HCT116 (cell line): ENCODE results near the gene EIF2AK3. TPM values are rescaled to one million over a fixed set of nuclear protein-coding genes. Genes with fewer than 3 reads are reported as not detected.

ENCODE experiments used
- ATAC-seq: fragments of 200-7000 bp; cut with Tn5 transposase; 2 replicates; pipeline ENCODE4 v1.9.1; 2020; ENCODE audit warnings: mild to moderate bottlenecking, moderate library complexity
- BruUV-seq: library from RNA; stranded (reverse); fragments of 400-500 nt; replicated peaks from 2 replicates; lab custom pipeline; 2021; lab: Mats Ljungman, UMichigan
- CTCF ChIA-PET: fragments of 300-600 bp; sonication (Branson Sonifier 250); formaldehyde crosslinking; loops from one replicate; lab custom pipeline; 2021; ENCODE audit warnings: antibody characterized with exemption; lab: Charles Lee
- POLR2A ChIA-PET: fragments of 300-600, 350-600 bp; sonication (Branson Sonifier 250); formaldehyde crosslinking; loops from one replicate; lab custom pipeline; 2021; ENCODE audit warnings: antibody characterized with exemption; lab: Charles Lee
- RAD21 ChIA-PET, 2 experiments: fragments of 300-600 bp; sonication (Branson Sonifier 250); formaldehyde crosslinking; loops; one replicate each; lab custom pipeline; 2023; ENCODE audit warnings: low total read pairs in 2 of 2; ENCODE audit not compliant: uncharacterized antibody in 2 of 2, unreplicated experiment in 2 of 2, low non-redundant PET in 1 of 2; lab: Charles Lee
- DNase-seq: peaks from one replicate; pipeline ENCODE4 v3.0.0-alpha.2; 2010; ENCODE audit warnings: low read depth, low spot score
- H2AFZ ChIP-seq: fragments of 200-600 bp; shearing (Covaris generic), sonication (generic); 2 replicates; pipeline ENCODE4 v1.6.1; 2017; ENCODE audit warnings: low read depth, mixed run types, mixed read lengths, antibody characterized with exemption, low read length; ENCODE audit not compliant: poor library complexity, severe bottlenecking
- H3K27ac ChIP-seq: 2 replicates; pipeline ENCODE4 v1.5.1; 2012; ENCODE audit warnings: low read depth, low read length
- H3K27me3 ChIP-seq: fragments of 200-600 bp; sonication (generic); 2 replicates; pipeline ENCODE4 v1.6.1; 2016; ENCODE audit warnings: mixed run types, low read length, mixed read lengths; ENCODE audit not compliant: insufficient read depth
- H3K36me3 ChIP-seq, 2 experiments: fragments of 200-500 bp in 1 of 2; fragments of 200-600 bp in 1 of 2; sonication (Bioruptor generic) in 1 of 2; sonication (generic) in 1 of 2; 2 replicates each; pipeline versions ENCODE4 v1.5.1 to v1.6.1; 2014 to 2016; ENCODE audit warnings: low read length in 2 of 2, inconsistent platforms in 1 of 2, mixed read lengths in 1 of 2, mixed run types in 1 of 2; ENCODE audit not compliant: insufficient read depth in 2 of 2, control insufficient read depth in 1 of 2
- H3K4me1 ChIP-seq, 2 experiments: fragments of 200-600 bp in 1 of 2; sonication (generic) in 1 of 2; 2 replicates each; pipeline versions ENCODE4 v1.5.1 to v1.6.1; 2012 to 2017; ENCODE audit warnings: low read length in 2 of 2, inconsistent platforms in 1 of 2, mild to moderate bottlenecking in 1 of 2, mixed read lengths in 1 of 2, mixed run types in 1 of 2, moderate library complexity in 1 of 2; ENCODE audit not compliant: insufficient read depth in 2 of 2, control insufficient read depth in 1 of 2
- H3K4me2 ChIP-seq: fragments of 200-600 bp; sonication (generic); 2 replicates; pipeline ENCODE4 v1.6.1; 2017; ENCODE audit warnings: mixed run types, low read length, mixed read lengths
- H3K4me3 ChIP-seq, 2 experiments: fragments of 200-600 bp in 1 of 2; sonication (generic) in 1 of 2; replicated peaks in 1 of 2; 2 replicates each; pipeline ENCODE4 v1.5.1; 2011 to 2016; ENCODE audit warnings: low read length in 2 of 2, control low read depth in 1 of 2, low read depth in 1 of 2, mild to moderate bottlenecking in 1 of 2, mixed read lengths in 1 of 2, mixed run types in 1 of 2
- H3K79me2 ChIP-seq: fragments of 200-600 bp; sonication (generic); 2 replicates; pipeline ENCODE4 v1.6.1; 2017; ENCODE audit warnings: mild to moderate bottlenecking, mixed run types, low read length, moderate library complexity, mixed read lengths; ENCODE audit not compliant: insufficient read depth
- H3K9ac ChIP-seq: fragments of 200-600 bp; sonication (generic); 2 replicates; pipeline ENCODE4 v1.6.1; 2016; ENCODE audit warnings: low read length, mixed read lengths
- H3K9me2 ChIP-seq: fragments of 200-600 bp; sonication (generic), shearing (Covaris generic); 2 replicates; pipeline ENCODE4 v1.6.1; 2017; ENCODE audit warnings: mixed run types, mild to moderate bottlenecking, moderate library complexity; ENCODE audit not compliant: insufficient read depth
- H3K9me3 ChIP-seq, 2 experiments: fragments of 200-500 bp in 1 of 2; fragments of 200-600 bp in 1 of 2; sonication (Bioruptor generic) in 1 of 2; sonication (generic) in 1 of 2; 2 replicates each; pipeline ENCODE4 v1.6.1; 2014 to 2017; ENCODE audit warnings: low read length in 2 of 2, mixed read lengths in 2 of 2, inconsistent platforms in 1 of 2, low read depth in 1 of 2, mild to moderate bottlenecking in 1 of 2, mixed run types in 1 of 2, moderate library complexity in 1 of 2; ENCODE audit not compliant: control insufficient read depth in 1 of 2, insufficient read depth in 1 of 2
- H4K20me1 ChIP-seq: fragments of 200-600 bp; sonication (generic), shearing (Covaris generic); 2 replicates; pipeline ENCODE4 v1.6.1; 2017; ENCODE audit warnings: mixed run types, mild to moderate bottlenecking, moderate library complexity; ENCODE audit not compliant: insufficient read depth
- EZH2 ChIP-seq: fragments of 200-600 bp; sonication (generic); IDR thresholded peaks from 2 replicates; pipeline ENCODE4 v1.6.1; 2017; ENCODE audit warnings: antibody characterized with exemption, mixed run types
- POLR2AphosphoS5 ChIP-seq: IDR thresholded peaks from 2 replicates; pipeline ENCODE4 v1.6.1; 2011; ENCODE audit warnings: mild to moderate bottlenecking, low read depth, low read length, moderate library complexity
- SP1 ChIP-seq: IDR thresholded peaks from 2 replicates; pipeline ENCODE4 v1.6.1; 2012; ENCODE audit warnings: low read depth
- SRF ChIP-seq: IDR thresholded peaks from 2 replicates; pipeline ENCODE4 v1.6.1; 2012; ENCODE audit warnings: low read depth
- TCF7L2 ChIP-seq: IDR thresholded peaks from 2 replicates; pipeline ENCODE4 v1.7.0; 2011; ENCODE audit warnings: borderline replicate concordance, inconsistent platforms; ENCODE audit not compliant: insufficient read depth, insufficient read length; ENCODE audit errors: extremely low read depth
- YY1 ChIP-seq: IDR thresholded peaks from 2 replicates; pipeline ENCODE4 v1.6.1; 2011; ENCODE audit warnings: low read length, low read depth, moderate library complexity, mild to moderate bottlenecking; ENCODE audit not compliant: insufficient replicate concordance; ENCODE audit errors: extremely low read depth
- intact Hi-C: fragments of 100-400 bp; cut with micrococcal nuclease; formaldehyde crosslinking; loops from 2 replicates; pipeline ENCODE4 v1.10.0; 2022
- total RNA-seq: library from RNA; stranded (reverse); gene quantifications from one replicate; pipeline ENCODE4 v1.2.1, GENCODE V29; 2021; ENCODE audit not compliant: unreplicated experiment
- TF ChIP-seq, protein P1 (sequence below): IDR thresholded peaks from 2 replicates; pipeline ENCODE4 v1.6.1; 2012; ENCODE audit warnings: low read depth
- TF ChIP-seq, protein P2 (sequence below): IDR thresholded peaks from 2 replicates; pipeline ENCODE4 v1.6.1; 2012

Gene EIF2AK3
- total RNA-seq, 1 experiment from 2014 or later = 8.9 TPM

GRCh38 chr2:88582030-88582429 lies 45.2 kb downstream of the EIF2AK3 start:
- no TSS peak for BruUV-seq
- TF ChIP-seq EZH2 (no peak), TCF7L2 (no peak), SP1 (no peak), YY1 (no peak), SRF (no peak), POLR2AphosphoS5 (no peak)
- TF ChIP-seq, protein P1, sequence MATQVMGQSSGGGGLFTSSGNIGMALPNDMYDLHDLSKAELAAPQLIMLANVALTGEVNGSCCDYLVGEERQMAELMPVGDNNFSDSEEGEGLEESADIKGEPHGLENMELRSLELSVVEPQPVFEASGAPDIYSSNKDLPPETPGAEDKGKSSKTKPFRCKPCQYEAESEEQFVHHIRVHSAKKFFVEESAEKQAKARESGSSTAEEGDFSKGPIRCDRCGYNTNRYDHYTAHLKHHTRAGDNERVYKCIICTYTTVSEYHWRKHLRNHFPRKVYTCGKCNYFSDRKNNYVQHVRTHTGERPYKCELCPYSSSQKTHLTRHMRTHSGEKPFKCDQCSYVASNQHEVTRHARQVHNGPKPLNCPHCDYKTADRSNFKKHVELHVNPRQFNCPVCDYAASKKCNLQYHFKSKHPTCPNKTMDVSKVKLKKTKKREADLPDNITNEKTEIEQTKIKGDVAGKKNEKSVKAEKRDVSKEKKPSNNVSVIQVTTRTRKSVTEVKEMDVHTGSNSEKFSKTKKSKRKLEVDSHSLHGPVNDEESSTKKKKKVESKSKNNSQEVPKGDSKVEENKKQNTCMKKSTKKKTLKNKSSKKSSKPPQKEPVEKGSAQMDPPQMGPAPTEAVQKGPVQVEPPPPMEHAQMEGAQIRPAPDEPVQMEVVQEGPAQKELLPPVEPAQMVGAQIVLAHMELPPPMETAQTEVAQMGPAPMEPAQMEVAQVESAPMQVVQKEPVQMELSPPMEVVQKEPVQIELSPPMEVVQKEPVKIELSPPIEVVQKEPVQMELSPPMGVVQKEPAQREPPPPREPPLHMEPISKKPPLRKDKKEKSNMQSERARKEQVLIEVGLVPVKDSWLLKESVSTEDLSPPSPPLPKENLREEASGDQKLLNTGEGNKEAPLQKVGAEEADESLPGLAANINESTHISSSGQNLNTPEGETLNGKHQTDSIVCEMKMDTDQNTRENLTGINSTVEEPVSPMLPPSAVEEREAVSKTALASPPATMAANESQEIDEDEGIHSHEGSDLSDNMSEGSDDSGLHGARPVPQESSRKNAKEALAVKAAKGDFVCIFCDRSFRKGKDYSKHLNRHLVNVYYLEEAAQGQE = no peak
- TF ChIP-seq, protein P2, sequence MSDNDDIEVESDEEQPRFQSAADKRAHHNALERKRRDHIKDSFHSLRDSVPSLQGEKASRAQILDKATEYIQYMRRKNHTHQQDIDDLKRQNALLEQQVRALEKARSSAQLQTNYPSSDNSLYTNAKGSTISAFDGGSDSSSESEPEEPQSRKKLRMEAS = no peak
- TF ChIP-seq, all 23 proteins: peak for 0
- CTCF ChIA-PET = no interaction called here

More at GRCh38 chr2:88582030-88582429, 45.2 kb downstream of the EIF2AK3 start:
- ATAC-seq (no peak), DNase-seq (no peak)
- ChIA-PET RAD21 (no interaction called here), POLR2A (no interaction called here)
- Histone ChIP-seq H3K79me2 (no peaks in the 10 kb centered on the region), H3K27me3 (no peaks in the 10 kb centered on the region), H3K27ac (no peak overlapping the region), H3K36me3 (peaks cover 0 to 4% of the 10 kb centered on the region in 2 experiments; a peak in 2 of 4 replicates), H3K4me1 (no peaks in the 10 kb centered on the region), H3K4me3 (no peak overlapping the region), H4K20me1 (no peaks in the 10 kb centered on the region), H3K9me2 (no peaks in the 10 kb centered on the region), H3K9ac (no peak overlapping the region), H3K4me2 (no peak overlapping the region), H3K9me3 (no peaks in the 10 kb centered on the region), H2AFZ (no peak overlapping the region)
- intact Hi-C loops = no loop called here
